ENCODE results near the gene DSCAML1. TPM values are rescaled to one million over a fixed set of nuclear protein-coding genes. Genes with fewer than 3 reads are reported as not detected.
"Not testable (repeated sequence)": the region's sequence is repeated elsewhere in the genome, so short reads cannot be mapped to it uniquely, and the experiment has no call there.

Gene DSCAML1
- total RNA-seq, 4 donors from 2014 or later: 2.9 to 5.8 (median 3.3) TPM

- H3K4me1 ChIP-seq; DNase-seq; intact Hi-C loops (cut with DNase I; ENCODE audit: low total_unique reads); H3K4me3 ChIP-seq; H3K9me3 ChIP-seq; in situ Hi-C loops (cut with MboI; ENCODE audit: low pct_ligation_motif_present in 1 of 4, low pct_unique_long_range_greater_than_20kb in 1 of 4, low sequenced_read_pairs in 3 of 4); H3K27ac ChIP-seq; H3K27me3 ChIP-seq: not testable (repeated sequence)
- 100% methylated on average over 1 of the region's 2 CpGs; no CpG with 5 or more reads in 1 of the 2 donors for WGBS, 2 donors (ENCODE audit: low coverage in 1 of 2)
- peaks cover 0 to 27% (median 11%) of the 10 kb centered on the region in 4 donors for H3K36me3 ChIP-seq
These were observed 398.4 kb downstream of the DSCAML1 start for GRCh38 chr11:117398618-117399017.

- no peak for DNase-seq
- TF ChIP-seq EP300 (IDR thresholded peaks at IDR 0.05; ENCODE audit: low read depth) (no peak), POLR2AphosphoS5 (IDR thresholded peaks at IDR 0.05) (no peak), CTCF (IDR thresholded peaks at IDR 0.05) (no peak), POLR2A (IDR thresholded peaks at IDR 0.05) (no peak)
- in situ Hi-C loops (cut with MboI; ENCODE audit: low pct_ligation_motif_present in 1 of 4, low pct_unique_long_range_greater_than_20kb in 1 of 4, low sequenced_read_pairs in 3 of 4) (no loop called here), intact Hi-C loops (cut with DNase I; ENCODE audit: low total_unique reads) (no loop called here)
- WGBS, 2 donors (ENCODE audit: low coverage in 1 of 2): 100% methylated on average over 8 of the region's 8 CpGs; no CpG with 5 or more reads in 1 of the 2 donors
- H3K27me3 ChIP-seq: no peaks in the 10 kb centered on the region
- no peak overlapping the region for H3K4me3 ChIP-seq
- H3K36me3 ChIP-seq: peaks cover 0 to 42% (median 18%) of the 10 kb centered on the region in 4 donors
- H3K9me3 ChIP-seq: peaks cover 0 to 4% of the 10 kb centered on the region in 2 donors
- no peak overlapping the region for H3K27ac ChIP-seq
- H3K4me1 ChIP-seq: no peaks in the 10 kb centered on the region
These were observed 400.0 kb downstream of the DSCAML1 start for GRCh38 chr11:117396970-117397369.

GRCh38 chr11:117395476-117395875 is 401.5 kb downstream of the DSCAML1 start:
- intact Hi-C loops (cut with DNase I; ENCODE audit: low total_unique reads): no loop called here
- no peaks in the 10 kb centered on the region for H3K4me1 ChIP-seq

DNA sequence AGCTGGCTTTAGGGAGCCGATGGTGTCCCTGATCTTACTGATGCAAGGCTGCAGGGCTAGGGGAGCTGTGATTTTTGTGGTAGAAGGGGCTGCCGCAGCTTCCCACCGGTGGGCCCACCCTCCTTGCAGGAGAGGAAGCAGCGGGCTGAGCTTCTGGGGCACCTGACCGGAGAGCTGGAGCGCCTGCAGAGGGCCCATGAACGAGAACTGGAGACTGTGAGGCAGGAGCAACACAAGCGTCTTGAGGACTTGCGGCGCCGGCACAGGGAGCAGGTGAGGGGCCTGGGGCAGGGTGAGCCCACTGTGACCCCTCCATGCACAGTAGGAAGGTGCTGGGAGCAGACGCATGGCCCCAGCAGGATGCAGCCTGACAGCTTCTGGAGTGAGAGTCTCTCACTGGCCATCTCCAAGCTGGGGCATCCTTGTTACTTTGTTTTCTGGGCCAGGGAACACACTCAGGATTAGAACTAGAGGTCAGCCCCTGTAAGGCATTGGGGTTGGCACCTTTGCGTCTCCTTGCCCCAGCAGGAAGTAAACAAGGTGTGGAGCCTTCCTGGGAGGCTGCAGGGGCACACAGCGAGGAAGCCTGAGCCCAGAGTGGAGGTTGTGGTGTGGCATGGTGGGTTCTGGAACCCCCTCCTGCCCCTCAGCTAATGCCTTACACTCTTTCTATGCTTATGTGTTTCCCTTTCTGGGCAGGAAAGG is 402.6 kb downstream of the DSCAML1 start:
- H3K4me1 ChIP-seq: no peaks in the 10 kb centered on the region
- peaks cover 0 to 51% (median 23%) of the 10 kb centered on the region in 4 donors for H3K36me3 ChIP-seq
- in situ Hi-C loops (cut with MboI; ENCODE audit: low pct_ligation_motif_present in 1 of 4, low pct_unique_long_range_greater_than_20kb in 1 of 4, low sequenced_read_pairs in 3 of 4) (no loop called here), intact Hi-C loops (cut with DNase I; ENCODE audit: low total_unique reads) (no loop called here)
- no peaks in the 10 kb centered on the region for H3K27me3 ChIP-seq
- H3K9me3 ChIP-seq: peaks cover 0 to 4% of the 10 kb centered on the region in 2 donors
- no peak for DNase-seq
- H3K4me3 ChIP-seq: no peak overlapping the region
- no peak overlapping the region for H3K27ac ChIP-seq
- TF ChIP-seq CTCF (IDR thresholded peaks at IDR 0.05) (no peak), EP300 (IDR thresholded peaks at IDR 0.05; ENCODE audit: low read depth) (no peak), POLR2A (IDR thresholded peaks at IDR 0.05) (no peak), POLR2AphosphoS5 (IDR thresholded peaks at IDR 0.05) (no peak)
- WGBS, 2 donors (ENCODE audit: low coverage in 1 of 2): 97 to 100% methylated on average over 1 to 14 of the region's 14 CpGs

More at GRCh38 chr11:117395476-117395875, 401.5 kb downstream of the DSCAML1 start:
- Histone ChIP-seq H3K27me3 (no peaks in the 10 kb centered on the region), H3K9me3 (peaks cover 0 to 4% of the 10 kb centered on the region in 2 donors), H3K36me3 (peaks cover 0 to 51% (median 23%) of the 10 kb centered on the region in 4 donors), H3K4me3 (no peak overlapping the region), H3K27ac (no peak overlapping the region)
- 79% methylated on average over 4 of the region's 4 CpGs; no CpG with 5 or more reads in 1 of the 2 donors for WGBS, 2 donors (ENCODE audit: low coverage in 1 of 2)
- DNase-seq: no peak
- in situ Hi-C loops (cut with MboI; ENCODE audit: low pct_ligation_motif_present in 1 of 4, low pct_unique_long_range_greater_than_20kb in 1 of 4, low sequenced_read_pairs in 3 of 4): no loop called here
- TF ChIP-seq CTCF (IDR thresholded peaks at IDR 0.05): no peak
- TF ChIP-seq EP300 (IDR thresholded peaks at IDR 0.05; ENCODE audit: low read depth): no peak
- no peak for TF ChIP-seq POLR2AphosphoS5 (IDR thresholded peaks at IDR 0.05)
- TF ChIP-seq POLR2A (IDR thresholded peaks at IDR 0.05): no peak
